A673 (cell line): ENCODE measurements around the gene MTIF2. TPM values are rescaled to one million over a fixed set of nuclear protein-coding genes. Genes with fewer than 3 reads are reported as not detected.
"Not testable (repeated sequence)": the region's sequence is repeated elsewhere in the genome, so short reads cannot be mapped to it uniquely, and the experiment has no call there.

ENCODE experiments used
- BruUV-seq: library from RNA; stranded (reverse); fragments of 400-500 nt; replicated peaks from 2 replicates; lab custom pipeline; 2021; lab: Mats Ljungman, UMichigan
- CTCF ChIA-PET: fragments of 300-600 bp; sonication (Branson Sonifier 250); formaldehyde crosslinking; loops from one replicate; lab custom pipeline; 2022; ENCODE audit warnings: antibody characterized with exemption; lab: Charles Lee
- POLR2A ChIA-PET: fragments of 300-600 bp; sonication (Branson Sonifier 250); formaldehyde crosslinking; loops from one replicate; lab custom pipeline; 2022; ENCODE audit warnings: antibody characterized with exemption; ENCODE audit not compliant: low non-redundant PET; lab: Charles Lee
- DNase-seq: peaks from one replicate; pipeline ENCODE4 v3.0.0-alpha.2; 2015; ENCODE audit warnings: low spot score
- H3K27ac ChIP-seq: fragments of 200-600 bp; sonication (generic); 2 replicates; pipeline ENCODE4 v1.5.1; 2016; ENCODE audit warnings: mixed run types, low read depth, mild to moderate bottlenecking, mixed read lengths, antibody characterized with exemption, low read length; ENCODE audit not compliant: poor library complexity, severe bottlenecking
- H3K27me3 ChIP-seq: fragments of 200-600 bp; sonication (generic); replicated peaks from 2 replicates; pipeline ENCODE4 v1.6.1; 2017; ENCODE audit warnings: mixed run types, low read depth, mild to moderate bottlenecking, mixed read lengths, antibody characterized with exemption, low read length; ENCODE audit not compliant: insufficient read depth, poor library complexity
- H3K36me3 ChIP-seq: fragments of 200-600 bp; sonication (generic); 2 replicates; pipeline ENCODE4 v1.6.1; 2016; ENCODE audit warnings: mixed run types, mild to moderate bottlenecking, mixed read lengths, antibody characterized with exemption, low read length; ENCODE audit not compliant: insufficient read depth, poor library complexity, severe bottlenecking
- H3K4me1 ChIP-seq: fragments of 200-600 bp; sonication (generic); 2 replicates; pipeline ENCODE4 v1.6.1; 2017; ENCODE audit warnings: mixed run types, mild to moderate bottlenecking, mixed read lengths, antibody characterized with exemption, low read length; ENCODE audit not compliant: insufficient read depth, poor library complexity, severe bottlenecking
- H3K4me3 ChIP-seq: fragments of 200-600 bp; sonication (generic); 2 replicates; pipeline ENCODE4 v1.5.1; 2016; ENCODE audit warnings: low read depth, mixed run types, mild to moderate bottlenecking, mixed read lengths, low read length; ENCODE audit not compliant: poor library complexity, severe bottlenecking
- H3K9me3 ChIP-seq: fragments of 200-600 bp; sonication (generic); 2 replicates; pipeline ENCODE4 v1.6.1; 2016; ENCODE audit warnings: mixed run types, low read depth, mild to moderate bottlenecking, mixed read lengths, antibody characterized with exemption, low read length; ENCODE audit not compliant: poor library complexity, severe bottlenecking
- CTCF ChIP-seq: fragments of 300-800, 200-600 bp; sonication (generic); conservative IDR thresholded peaks from 2 replicates; pipeline ENCODE4 v1.5.1; 2017; ENCODE audit warnings: low read depth, mild to moderate bottlenecking, antibody characterized with exemption, low read length, moderate library complexity, mixed read lengths
- EZH2 ChIP-seq: fragments of 200-600 bp; sonication (generic); IDR thresholded peaks from 2 replicates; pipeline ENCODE4 v1.6.1; 2017; ENCODE audit warnings: borderline replicate concordance, low read depth, mild to moderate bottlenecking, mixed read lengths, antibody characterized with exemption, low read length; ENCODE audit not compliant: poor library complexity, severe bottlenecking
- intact Hi-C: fragments of 100-400 bp; cut with micrococcal nuclease; formaldehyde crosslinking; loops from one replicate; pipeline ENCODE4 v1.10.0; 2022; ENCODE audit not compliant: unreplicated experiment
- total RNA-seq: library from RNA; stranded (reverse); gene quantifications from 2 replicates; pipeline ENCODE4 v1.2.3, GENCODE V29; 2021

MTIF2 gene
- total RNA-seq, 1 experiment from 2014 or later = 45.0 TPM

GRCh38 chr2:55247025-55247424, 22.0 kb downstream of the MTIF2 start:
- BruUV-seq = no TSS peak
- Histone ChIP-seq H3K4me3 (no peak overlapping the region), H3K36me3 (peaks cover 28% of the 10 kb centered on the region), H3K27me3 (no peaks in the 10 kb centered on the region), H3K27ac (no peak overlapping the region), H3K4me1 (no peaks in the 10 kb centered on the region), H3K9me3 (no peaks in the 10 kb centered on the region)
- ChIA-PET POLR2A (no interaction called here), CTCF (no interaction called here)
- DNase-seq = no peak
- no peak for TF ChIP-seq CTCF
- intact Hi-C loops = no loop called here

- ChIA-PET CTCF (no interaction called here), POLR2A (no interaction called here)
- Histone ChIP-seq H3K27ac (no peak overlapping the region), H3K4me3 (no peak overlapping the region), H3K4me1 (no peaks in the 10 kb centered on the region), H3K27me3 (no peaks in the 10 kb centered on the region), H3K9me3 (no peaks in the 10 kb centered on the region), H3K36me3 (peaks cover 20% of the 10 kb centered on the region)
- DNase-seq = no peak
- intact Hi-C loops = no loop called here
- TF ChIP-seq CTCF (no peak), EZH2 (no peak)
- BruUV-seq = no TSS peak
Observed at GRCh38 chr2:55245411-55245810, 23.6 kb downstream of the MTIF2 start.

DNA sequence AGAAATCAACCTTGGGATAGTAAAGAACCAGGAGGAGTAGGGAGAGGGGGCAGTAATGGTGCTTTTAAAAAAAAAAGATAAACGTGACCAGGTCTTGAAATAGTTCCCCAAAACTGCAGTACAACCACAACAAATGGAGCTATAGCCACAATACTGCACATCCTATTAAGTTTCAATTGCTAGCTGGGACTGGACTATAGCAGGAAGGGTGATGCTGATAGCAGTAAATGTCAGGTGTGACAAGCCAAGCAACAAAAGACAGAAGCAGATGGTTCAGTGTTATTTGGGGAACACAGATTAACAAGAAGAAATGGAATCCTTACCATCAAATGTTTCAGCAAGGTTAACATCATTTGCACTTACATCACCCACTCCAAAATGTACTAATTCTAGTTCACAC, 26.4 kb downstream of the MTIF2 start:
- Histone ChIP-seq H3K27me3 (no peaks in the 10 kb centered on the region), H3K4me1 (no peaks in the 10 kb centered on the region), H3K27ac (no peak overlapping the region), H3K9me3 (no peaks in the 10 kb centered on the region), H3K4me3 (no peak overlapping the region), H3K36me3 (peaks cover 27% of the 10 kb centered on the region)
- DNase-seq = no peak
- ChIA-PET POLR2A (no interaction called here), CTCF (no interaction called here)
- no peak for TF ChIP-seq CTCF
- TF ChIP-seq EZH2 = no peak
- intact Hi-C loops = no loop called here
- BruUV-seq = no TSS peak

GRCh38 chr2:55241582-55241981, 27.4 kb downstream of the MTIF2 start:
- CTCF ChIA-PET = interaction anchor here (0.6 kb wide), 1 partner anchor 515 kb away, joined by 3 read pairs; no protein-coding TSS in a partner anchor
- POLR2A ChIA-PET, H3K27ac ChIP-seq, H3K9me3 ChIP-seq, DNase-seq, H3K27me3 ChIP-seq, intact Hi-C loops, BruUV-seq, H3K4me3 ChIP-seq, H3K4me1 ChIP-seq: not testable (repeated sequence)
- H3K36me3 ChIP-seq = peaks cover 35% of the 10 kb centered on the region
